ENCODE data around the gene ANOS1.

DNA sequence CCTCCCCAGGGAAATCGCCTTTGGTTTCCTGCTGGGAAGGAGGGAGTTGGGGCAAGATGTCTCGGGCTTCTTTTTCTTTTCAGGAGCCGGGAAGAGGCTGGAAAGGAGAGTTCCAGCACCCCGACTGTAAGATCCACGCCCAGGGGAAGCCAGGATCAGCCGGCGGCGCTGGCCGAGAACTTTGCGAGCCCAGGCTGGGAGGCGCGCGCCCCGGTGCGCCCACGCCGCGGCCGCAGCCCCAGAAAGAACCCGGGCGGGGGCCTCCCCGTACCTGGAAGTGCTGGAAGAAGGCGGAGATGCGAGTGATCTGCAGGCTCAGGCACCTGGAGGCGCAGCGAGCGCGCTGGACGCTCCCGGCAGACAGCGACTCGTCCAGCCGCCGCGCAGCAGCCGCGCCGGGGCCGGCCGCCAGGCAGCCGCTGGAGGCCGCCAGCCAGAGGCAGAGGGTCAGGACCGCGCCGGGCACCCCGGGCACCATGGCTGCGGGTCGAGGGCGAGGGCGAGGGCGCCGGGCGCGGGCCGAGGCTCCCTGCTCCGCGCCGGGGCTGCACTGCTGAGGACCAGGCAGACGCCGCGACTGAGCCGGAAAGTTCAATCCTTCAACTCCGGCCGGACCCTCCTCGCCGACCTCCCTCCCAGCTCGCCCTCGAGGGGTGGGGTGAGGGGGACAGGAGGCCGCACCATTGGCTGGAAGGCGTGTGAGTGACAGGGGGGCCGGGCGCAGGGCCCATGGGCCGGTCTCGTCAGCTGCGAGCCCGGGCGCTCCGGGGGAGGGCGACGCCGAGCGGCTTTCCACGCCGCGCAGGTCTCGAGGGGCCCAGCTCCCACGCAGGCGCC, at the start of gene ANOS1:
- TF ChIP-seq EZH2 (IDR thresholded peaks at IDR 0.05; ENCODE audit: low read depth) = no peak
- TF ChIP-seq CTCF (conservative IDR thresholded peaks at IDR 0.05) = no peak

All from PC-9 (cell line).